Kidney glomerular epithelial cell (primary cell): ENCODE data around the gene CYP2C18.
"Not testable (repeated sequence)": the region's sequence is repeated elsewhere in the genome, so short reads cannot be mapped to it uniquely, and the experiment has no call there.

Source experiments
- DNase-seq: peaks from one replicate; lab custom pipeline; 2025; lab: John Stamatoyannopoulos, UW

CYP2C18 gene

GRCh38 chr10:94747137-94747536, 63.6 kb downstream of the CYP2C18 start:
- no peak for DNase-seq

- DNase-seq = no peak
Measured at GRCh38 chr10:94747838-94748237, 64.3 kb downstream of the CYP2C18 start.

GRCh38 chr10:94757916-94758315, 74.4 kb downstream of the CYP2C18 start:
- no peak for DNase-seq

- DNase-seq = no peak
Measured at GRCh38 chr10:94760586-94761178, 77.2 kb downstream of the CYP2C18 start.

GRCh38 chr10:94762393-94762792, 78.9 kb downstream of the CYP2C18 start, which contains the start of gene CYP2C19:
Gene CYP2C19 (plus strand): TSS chr10:94762681. CDS start chr10:94762706, 25 bp downstream.
- DNase-seq = no peak

GRCh38 chr10:94775425-94775824, 91.9 kb downstream of the CYP2C18 start:
- DNase-seq = not testable (repeated sequence)

GRCh38 chr10:94777886-94778458, 94.4 kb downstream of the CYP2C18 start:
- DNase-seq = no peak

- DNase-seq = no peak
Measured at GRCh38 chr10:94780844-94781243, 97.3 kb downstream of the CYP2C18 start.

- no peak for DNase-seq
Measured at GRCh38 chr10:94784256-94784655, 100.7 kb downstream of the CYP2C18 start.

GRCh38 chr10:94785211-94785610, 101.7 kb downstream of the CYP2C18 start:
- no peak for DNase-seq
